GM12801 (cell line): ENCODE measurements around the gene IFTAP.

Experiments
- CTCF ChIP-seq: IDR thresholded peaks from one replicate; pipeline ENCODE4 v1.5.1; 2011; ENCODE audit warnings: control low read depth; ENCODE audit not compliant: insufficient read length; ENCODE audit errors: extremely low read depth

IFTAP gene

GRCh38 chr11:36594316-36594989 lies at the start of gene IFTAP:
IFTAP (plus strand) TSS chr11:36594502; CDS start chr11:36610104, 15,602 bp downstream.
- no peak for TF ChIP-seq CTCF

GRCh38 chr11:36550385-36551115 lies 43.8 kb upstream of the IFTAP start:
- TF ChIP-seq CTCF = no peak

- no peak for TF ChIP-seq CTCF
Measured at GRCh38 chr11:36557991-36558390, 36.3 kb upstream of the IFTAP start.

- no peak for TF ChIP-seq CTCF
Measured at GRCh38 chr11:36558571-36559413, 35.5 kb upstream of the IFTAP start.

DNA sequence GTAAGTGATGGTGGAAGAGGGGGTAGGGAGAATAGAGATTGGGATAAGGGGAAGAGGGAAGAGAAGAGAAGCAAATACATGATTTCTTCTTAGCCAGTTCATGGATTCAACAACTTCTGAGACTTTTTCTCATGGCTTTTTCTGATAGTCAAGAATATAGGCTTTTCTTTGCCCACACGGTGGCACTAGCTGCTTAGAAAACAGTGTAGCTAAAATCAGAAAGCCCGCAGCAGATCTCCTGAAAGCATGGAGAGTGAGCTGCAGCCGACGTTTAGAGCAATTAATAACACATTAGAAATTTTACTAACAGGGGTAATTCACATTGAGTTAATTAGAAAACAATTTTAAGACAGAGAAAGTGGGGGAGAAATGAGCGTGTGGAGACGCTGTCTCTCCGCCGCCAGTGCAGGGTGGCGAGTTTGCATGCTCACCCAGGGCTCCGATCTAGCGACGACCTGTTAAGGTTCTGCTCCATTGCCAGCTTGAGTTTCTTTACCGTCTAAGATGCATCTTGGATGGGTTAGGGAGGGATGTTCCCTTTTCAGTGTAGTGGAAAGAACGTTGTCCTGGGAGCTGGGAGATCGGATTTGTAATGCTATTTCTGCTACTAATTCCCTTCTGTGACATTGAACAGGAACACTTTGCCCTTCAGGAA lies 29.8 kb upstream of the IFTAP start:
- no peak for TF ChIP-seq CTCF

- TF ChIP-seq CTCF = no peak
Measured at GRCh38 chr11:36565031-36565610, 29.2 kb upstream of the IFTAP start.
